ENCODE results near the gene LAMA3. TPM values are rescaled to one million over a fixed set of nuclear protein-coding genes. Genes with fewer than 3 reads are reported as not detected.

LAMA3 gene
- polyA plus RNA-seq, 1 of the 3 experiments (the other 2 are of a cell fraction) = 3.5 TPM

DNA sequence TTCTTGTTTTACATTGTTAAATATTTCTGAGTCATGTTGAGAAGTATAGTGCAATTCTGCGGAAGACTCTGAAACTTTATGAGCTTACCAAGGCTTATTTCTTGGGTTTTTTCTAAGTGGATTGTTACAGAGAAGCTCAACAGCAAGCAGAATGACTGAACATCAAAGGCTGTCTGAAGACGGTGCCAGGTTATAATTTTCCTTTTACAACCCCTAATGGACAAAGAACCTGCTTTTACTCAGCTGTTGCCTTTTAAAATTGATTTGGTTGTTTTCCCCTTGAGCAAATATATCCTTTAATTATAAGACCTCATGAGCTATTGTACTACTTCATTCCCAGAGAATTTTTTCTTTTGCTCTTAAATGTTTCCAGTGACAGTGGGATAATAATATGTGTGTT is 41.6 kb downstream of the LAMA3 start:
- Histone ChIP-seq H3K4me3 (ENCODE audit: low read depth in 2 of 2, low read length in 1 of 2) (no peak overlapping the region), H3K9me2 (no peaks in the 10 kb centered on the region), H4K20me1 (ENCODE audit: insufficient read depth) (no peaks in the 10 kb centered on the region), H3F3A (replicated peaks; ENCODE audit: insufficient read depth) (no peaks in the 10 kb centered on the region), H2AFZ (ENCODE audit: low read depth) (no peak overlapping the region), H3K79me2 (ENCODE audit: insufficient read depth) (no peaks in the 10 kb centered on the region), H3K27ac (ENCODE audit: low read depth in 2 of 2, low read length in 1 of 2) (no peak overlapping the region), H3K4me1 (ENCODE audit: control insufficient read depth in 1 of 2, insufficient read depth in 2 of 2, low read depth in 1 of 2, low read length in 1 of 2) (no peaks in the 10 kb centered on the region; a peak in 3 of 4 replicates), H3K27me3 (ENCODE audit: insufficient read depth) (no peaks in the 10 kb centered on the region), H3K9ac (no peak overlapping the region), H3K4me2 (no peak overlapping the region), H3K36me3 (replicated peaks in 1 of 2; ENCODE audit: control insufficient read depth in 1 of 2, insufficient read depth in 2 of 2, low read length in 1 of 2) (no peaks in the 10 kb centered on the region), H3K9me3 (no peaks in the 10 kb centered on the region)
- ChIA-PET POLR2A (no interaction called here), CTCF (interaction anchor here (0.9 to 1.0 kb wide), 3 partner anchors 22 to 90 kb away, joined by 3 to 4 read pairs (median 3); no protein-coding TSS in a partner anchor)
- TF ChIP-seq, protein P1, sequence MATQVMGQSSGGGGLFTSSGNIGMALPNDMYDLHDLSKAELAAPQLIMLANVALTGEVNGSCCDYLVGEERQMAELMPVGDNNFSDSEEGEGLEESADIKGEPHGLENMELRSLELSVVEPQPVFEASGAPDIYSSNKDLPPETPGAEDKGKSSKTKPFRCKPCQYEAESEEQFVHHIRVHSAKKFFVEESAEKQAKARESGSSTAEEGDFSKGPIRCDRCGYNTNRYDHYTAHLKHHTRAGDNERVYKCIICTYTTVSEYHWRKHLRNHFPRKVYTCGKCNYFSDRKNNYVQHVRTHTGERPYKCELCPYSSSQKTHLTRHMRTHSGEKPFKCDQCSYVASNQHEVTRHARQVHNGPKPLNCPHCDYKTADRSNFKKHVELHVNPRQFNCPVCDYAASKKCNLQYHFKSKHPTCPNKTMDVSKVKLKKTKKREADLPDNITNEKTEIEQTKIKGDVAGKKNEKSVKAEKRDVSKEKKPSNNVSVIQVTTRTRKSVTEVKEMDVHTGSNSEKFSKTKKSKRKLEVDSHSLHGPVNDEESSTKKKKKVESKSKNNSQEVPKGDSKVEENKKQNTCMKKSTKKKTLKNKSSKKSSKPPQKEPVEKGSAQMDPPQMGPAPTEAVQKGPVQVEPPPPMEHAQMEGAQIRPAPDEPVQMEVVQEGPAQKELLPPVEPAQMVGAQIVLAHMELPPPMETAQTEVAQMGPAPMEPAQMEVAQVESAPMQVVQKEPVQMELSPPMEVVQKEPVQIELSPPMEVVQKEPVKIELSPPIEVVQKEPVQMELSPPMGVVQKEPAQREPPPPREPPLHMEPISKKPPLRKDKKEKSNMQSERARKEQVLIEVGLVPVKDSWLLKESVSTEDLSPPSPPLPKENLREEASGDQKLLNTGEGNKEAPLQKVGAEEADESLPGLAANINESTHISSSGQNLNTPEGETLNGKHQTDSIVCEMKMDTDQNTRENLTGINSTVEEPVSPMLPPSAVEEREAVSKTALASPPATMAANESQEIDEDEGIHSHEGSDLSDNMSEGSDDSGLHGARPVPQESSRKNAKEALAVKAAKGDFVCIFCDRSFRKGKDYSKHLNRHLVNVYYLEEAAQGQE (IDR thresholded peaks at IDR 0.05; ENCODE audit: low read depth, low read length) = no peak
- no peak for DNase-seq
- 86% methylated on average over 2 of the region's 2 CpGs for WGBS (ENCODE audit: low lambda C conversion rate)

DNA sequence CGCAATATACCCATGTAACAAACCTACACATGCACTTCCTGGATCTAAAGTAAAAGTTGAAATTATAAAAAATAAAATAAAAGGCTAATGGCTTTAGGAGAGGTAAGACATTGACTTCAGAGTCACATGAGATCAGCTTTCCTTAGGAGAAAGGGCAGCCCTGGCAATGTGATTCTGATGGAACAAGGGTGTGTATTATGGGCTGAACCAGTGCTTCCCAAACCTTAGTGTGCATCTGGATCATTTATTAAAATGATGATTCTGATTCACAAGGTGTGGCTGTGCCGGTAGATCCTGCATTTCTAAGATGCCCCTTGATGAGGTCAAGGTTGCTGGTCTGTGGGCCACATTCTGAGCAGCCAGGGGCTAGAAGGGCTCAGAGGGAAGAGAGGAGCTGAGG is 42.6 kb downstream of the LAMA3 start:
- H3F3A ChIP-seq (replicated peaks; ENCODE audit: insufficient read depth) = no peaks in the 10 kb centered on the region
- H3K79me2 ChIP-seq (ENCODE audit: insufficient read depth) = no peaks in the 10 kb centered on the region
- no peaks in the 10 kb centered on the region; a peak in 3 of 4 replicates for H3K4me1 ChIP-seq (ENCODE audit: control insufficient read depth in 1 of 2, insufficient read depth in 2 of 2, low read depth in 1 of 2, low read length in 1 of 2)
- no peaks in the 10 kb centered on the region for H3K9me2 ChIP-seq
- TF ChIP-seq POLR2AphosphoS5 (IDR thresholded peaks at IDR 0.05; ENCODE audit: low read depth, low read length) (no peak), NRF1 (IDR thresholded peaks at IDR 0.05; ENCODE audit: low read depth, low read length) (no peak), MXI1 (IDR thresholded peaks at IDR 0.05; ENCODE audit: low read depth, low read length) (no peak)
- TF ChIP-seq, protein P2, sequence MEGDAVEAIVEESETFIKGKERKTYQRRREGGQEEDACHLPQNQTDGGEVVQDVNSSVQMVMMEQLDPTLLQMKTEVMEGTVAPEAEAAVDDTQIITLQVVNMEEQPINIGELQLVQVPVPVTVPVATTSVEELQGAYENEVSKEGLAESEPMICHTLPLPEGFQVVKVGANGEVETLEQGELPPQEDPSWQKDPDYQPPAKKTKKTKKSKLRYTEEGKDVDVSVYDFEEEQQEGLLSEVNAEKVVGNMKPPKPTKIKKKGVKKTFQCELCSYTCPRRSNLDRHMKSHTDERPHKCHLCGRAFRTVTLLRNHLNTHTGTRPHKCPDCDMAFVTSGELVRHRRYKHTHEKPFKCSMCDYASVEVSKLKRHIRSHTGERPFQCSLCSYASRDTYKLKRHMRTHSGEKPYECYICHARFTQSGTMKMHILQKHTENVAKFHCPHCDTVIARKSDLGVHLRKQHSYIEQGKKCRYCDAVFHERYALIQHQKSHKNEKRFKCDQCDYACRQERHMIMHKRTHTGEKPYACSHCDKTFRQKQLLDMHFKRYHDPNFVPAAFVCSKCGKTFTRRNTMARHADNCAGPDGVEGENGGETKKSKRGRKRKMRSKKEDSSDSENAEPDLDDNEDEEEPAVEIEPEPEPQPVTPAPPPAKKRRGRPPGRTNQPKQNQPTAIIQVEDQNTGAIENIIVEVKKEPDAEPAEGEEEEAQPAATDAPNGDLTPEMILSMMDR (IDR thresholded peaks at IDR 0.05) = no peak
- H3K4me3 ChIP-seq (ENCODE audit: low read depth in 2 of 2, low read length in 1 of 2) = no peak overlapping the region
- no peak overlapping the region for H3K27ac ChIP-seq (ENCODE audit: low read depth in 2 of 2, low read length in 1 of 2)
- no peak overlapping the region for H3K4me2 ChIP-seq
- ChIA-PET POLR2A (no interaction called here), CTCF (interaction anchor here (0.8 to 1.0 kb wide), 2 partner anchors 12 to 29 kb away, joined by 3 to 9 read pairs; no protein-coding TSS in a partner anchor)
- 100% methylated on average over 2 of the region's 2 CpGs for WGBS (ENCODE audit: low lambda C conversion rate)
- DNase-seq = no peak
- H4K20me1 ChIP-seq (ENCODE audit: insufficient read depth) = no peaks in the 10 kb centered on the region
- H3K27me3 ChIP-seq (ENCODE audit: insufficient read depth) = no peaks in the 10 kb centered on the region
- H3K36me3 ChIP-seq (replicated peaks in 1 of 2; ENCODE audit: control insufficient read depth in 1 of 2, insufficient read depth in 2 of 2, low read length in 1 of 2) = no peaks in the 10 kb centered on the region
- no peak overlapping the region for H2AFZ ChIP-seq (ENCODE audit: low read depth)
- no peak overlapping the region for H3K9ac ChIP-seq
- no peaks in the 10 kb centered on the region for H3K9me3 ChIP-seq

All from SK-N-SH (cell line).